ENCODE results near the gene SMDT1.
"Not testable (repeated sequence)": the region's sequence is repeated elsewhere in the genome, so short reads cannot be mapped to it uniquely, and the experiment has no call there.

Gene SMDT1

GRCh38 chr22:42070517-42071422, 8.7 kb upstream of the SMDT1 start, which contains the start of gene NAGA:
Gene NAGA (minus strand): TSS chr22:42070812. CDS start chr22:42070297, 515 bp downstream.
- peak within 1 kb of the TSS; percentile 64 for H3K4me3 ChIP-seq (ENCODE audit: low read length)
- peak; percentile 84 for DNase-seq (ENCODE audit: low read depth)
- TF ChIP-seq CTCF (conservative IDR thresholded peaks at IDR 0.05; ENCODE audit: low read depth, low read length), result no peak

GRCh38 chr22:42071508-42071907, 8.0 kb upstream of the SMDT1 start:
- DNase-seq (ENCODE audit: low read depth); H3K4me3 ChIP-seq (ENCODE audit: low read length): not testable (repeated sequence)

GRCh38 chr22:42072606-42073330, 6.7 kb upstream of the SMDT1 start:
- no peak for TF ChIP-seq CTCF (conservative IDR thresholded peaks at IDR 0.05; ENCODE audit: low read depth, low read length)
- no peak overlapping the region for H3K4me3 ChIP-seq (ENCODE audit: low read length)
- DNase-seq (ENCODE audit: low read depth), result no peak

- no peak overlapping the region for H3K4me3 ChIP-seq (ENCODE audit: low read length)
- TF ChIP-seq CTCF (conservative IDR thresholded peaks at IDR 0.05; ENCODE audit: low read depth, low read length), result no peak
Measured at GRCh38 chr22:42073621-42074041, 5.9 kb upstream of the SMDT1 start.

GRCh38 chr22:42074132-42074811, 5.2 kb upstream of the SMDT1 start, which contains the start of gene PHETA2:
Gene PHETA2 (plus strand): TSS chr22:42074248. CDS start chr22:42077294, 3,046 bp downstream.
- DNase-seq (ENCODE audit: low read depth), result no peak
- peak; percentile 39 for TF ChIP-seq CTCF (conservative IDR thresholded peaks at IDR 0.05; ENCODE audit: low read depth, low read length)
- H3K4me3 ChIP-seq (ENCODE audit: low read length), result peak within 1 kb of the TSS; percentile 61

More at GRCh38 chr22:42073621-42074041, 5.9 kb upstream of the SMDT1 start:
- no peak for DNase-seq (ENCODE audit: low read depth)

- H3K4me3 ChIP-seq (ENCODE audit: low read length), result peak overlapping the region; percentile 61
- DNase-seq (ENCODE audit: low read depth), result no peak
- TF ChIP-seq CTCF (conservative IDR thresholded peaks at IDR 0.05; ENCODE audit: low read depth, low read length), result no peak
Measured at GRCh38 chr22:42074846-42075676, 4.4 kb upstream of the SMDT1 start.
